SK-N-SH (cell line): ENCODE measurements around the gene ATOSB. TPM values are rescaled to one million over a fixed set of nuclear protein-coding genes. Genes with fewer than 3 reads are reported as not detected.

ENCODE experiments used
- CTCF ChIA-PET: fragments of 300-600, 350-600 bp; formaldehyde crosslinking; extraction: SDS; loops from one replicate; lab custom pipeline; 2021; lab: Yijun Ruan, JAX
- POLR2A ChIA-PET: fragments of 350-600 bp; sonication (Branson Sonifier 250); formaldehyde crosslinking; extraction: SDS; loops from one replicate; lab custom pipeline; 2020; ENCODE audit warnings: antibody characterized with exemption, inconsistent platforms; lab: Yijun Ruan, JAX
- DNase-seq: peaks from one replicate; pipeline ENCODE4 v3.0.0; 2012
- H2AFZ ChIP-seq: fragments of 200-600 bp; sonication (generic); 2 replicates; pipeline ENCODE4 v1.8.1; 2016; ENCODE audit warnings: antibody characterized with exemption, mild to moderate bottlenecking, low read depth
- H3F3A ChIP-seq: fragments of 200-600 bp; sonication (generic); replicated peaks from 2 replicates; pipeline ENCODE3; 2016; ENCODE audit warnings: antibody characterized with exemption, mild to moderate bottlenecking; ENCODE audit not compliant: insufficient read depth
- H3K27ac ChIP-seq, 2 experiments: fragments of 200-500 bp in 1 of 2; fragments of 200-600 bp in 1 of 2; sonication (Bioruptor generic) in 1 of 2; sonication (generic), shearing (Covaris generic) in 1 of 2; 2 replicates each; pipeline versions ENCODE4 v1.5.1 to v1.6.1; 2014 to 2016; ENCODE audit warnings: low read depth in 2 of 2, inconsistent platforms in 1 of 2, low read length in 1 of 2, mild to moderate bottlenecking in 1 of 2, mixed read lengths in 1 of 2
- H3K27me3 ChIP-seq: fragments of 200-600 bp; sonication (generic), shearing (Covaris generic); 2 replicates; pipeline ENCODE4 v1.6.1; 2016; ENCODE audit warnings: mixed run types; ENCODE audit not compliant: insufficient read depth
- H3K36me3 ChIP-seq, 2 experiments: fragments of 200-500 bp in 1 of 2; fragments of 200-600 bp in 1 of 2; sonication (Bioruptor generic) in 1 of 2; sonication (generic) in 1 of 2; replicated peaks in 1 of 2; 2 replicates each; pipeline versions ENCODE3 to v1.5.1; 2014 to 2016; ENCODE audit warnings: low read length in 1 of 2, mild to moderate bottlenecking in 1 of 2; ENCODE audit not compliant: insufficient read depth in 2 of 2, control insufficient read depth in 1 of 2
- H3K4me1 ChIP-seq, 2 experiments: fragments of 200-500 bp in 1 of 2; fragments of 200-600 bp in 1 of 2; sonication (Bioruptor generic) in 1 of 2; sonication (generic), shearing (Covaris generic) in 1 of 2; 2 replicates each; pipeline versions ENCODE4 v1.5.1 to v1.6.1; 2014 to 2016; ENCODE audit warnings: low read depth in 1 of 2, low read length in 1 of 2, mixed run types in 1 of 2; ENCODE audit not compliant: insufficient read depth in 2 of 2, control insufficient read depth in 1 of 2
- H3K4me2 ChIP-seq: fragments of 200-600 bp; sonication (generic), shearing (Covaris generic); 2 replicates; pipeline ENCODE4 v1.6.1; 2017; ENCODE audit warnings: mixed run types
- H3K4me3 ChIP-seq, 2 experiments: fragments of 200-500 bp in 1 of 2; fragments of 200-600 bp in 1 of 2; sonication (Bioruptor generic) in 1 of 2; sonication (generic), shearing (Covaris generic) in 1 of 2; 2 replicates each; pipeline versions ENCODE4 v1.5.1 to v1.8.1; 2014 to 2016; ENCODE audit warnings: low read depth in 2 of 2, inconsistent platforms in 1 of 2, low read length in 1 of 2, mild to moderate bottlenecking in 1 of 2, mixed read lengths in 1 of 2, moderate library complexity in 1 of 2
- H3K79me2 ChIP-seq: fragments of 200-600 bp; sonication (generic); 2 replicates; pipeline ENCODE4 v1.8.1; 2017; ENCODE audit warnings: mild to moderate bottlenecking; ENCODE audit not compliant: insufficient read depth
- H3K9ac ChIP-seq: fragments of 200-600 bp; sonication (generic); 2 replicates; pipeline ENCODE4 v1.6.1; 2017; ENCODE audit warnings: mixed run types
- H3K9me2 ChIP-seq: fragments of 200-600 bp; sonication (generic); 2 replicates; pipeline ENCODE4 v1.6.1; 2017; ENCODE audit warnings: mixed run types
- H3K9me3 ChIP-seq: fragments of 200-600 bp; sonication (generic); 2 replicates; pipeline ENCODE4 v1.6.1; 2017; ENCODE audit warnings: mixed run types, mild to moderate bottlenecking, moderate library complexity
- H4K20me1 ChIP-seq: fragments of 200-600 bp; sonication (generic); 2 replicates; pipeline ENCODE4 v1.6.1; 2017; ENCODE audit warnings: mild to moderate bottlenecking, mixed run types; ENCODE audit not compliant: insufficient read depth
- EZH2phosphoT487 ChIP-seq: fragments of 200-600 bp; sonication (generic); IDR thresholded peaks from 2 replicates; pipeline ENCODE4 v1.6.1; 2017; ENCODE audit warnings: low read depth, mixed run types, mild to moderate bottlenecking, antibody characterized with exemption, moderate library complexity, borderline replicate concordance
- FOSL2 ChIP-seq: IDR thresholded peaks from 2 replicates; pipeline ENCODE4 v1.4.0; 2012; ENCODE audit warnings: low read depth, mild to moderate bottlenecking, moderate library complexity, borderline replicate concordance
- GABPA ChIP-seq: IDR thresholded peaks from 2 replicates; pipeline ENCODE4 v1.4.0; 2012; ENCODE audit warnings: low read depth, mild to moderate bottlenecking
- GATA2 ChIP-seq: sonication (generic); formaldehyde crosslinking; IDR thresholded peaks from 2 replicates; pipeline ENCODE4 v1.5.0; 2020; ENCODE audit warnings: mild to moderate bottlenecking, missing genetic modification reagents
- JUND ChIP-seq: IDR thresholded peaks from 2 replicates; pipeline ENCODE4 v1.4.0; 2012
- MXI1 ChIP-seq: IDR thresholded peaks from 2 replicates; pipeline ENCODE4 v1.6.1; 2012; ENCODE audit warnings: mild to moderate bottlenecking, low read depth, low read length, improper control_type of control experiment
- NRF1 ChIP-seq: IDR thresholded peaks from 2 replicates; pipeline ENCODE4 v1.6.1; 2012; ENCODE audit warnings: low read depth, mild to moderate bottlenecking, low read length
- RAD21 ChIP-seq: IDR thresholded peaks from 2 replicates; pipeline ENCODE4 v1.6.1; 2012; ENCODE audit warnings: mild to moderate bottlenecking, low read length
- RCOR1 ChIP-seq: fragments of 150-350 bp; IDR thresholded peaks from 2 replicates; pipeline ENCODE4 v1.6.1; 2017; ENCODE audit warnings: antibody characterized with exemption, low read length
- RXRA ChIP-seq: IDR thresholded peaks from 2 replicates; pipeline ENCODE4 v1.4.0; 2012; ENCODE audit warnings: low read depth, mild to moderate bottlenecking, borderline replicate concordance
- SIN3A ChIP-seq: IDR thresholded peaks from 2 replicates; pipeline ENCODE4 v1.6.1; 2012; ENCODE audit warnings: low read depth, mild to moderate bottlenecking, low read length, moderate library complexity, borderline replicate concordance
- SMC3 ChIP-seq: IDR thresholded peaks from 2 replicates; pipeline ENCODE4 v1.6.1; 2012; ENCODE audit warnings: low read depth, low read length, improper control_type of control experiment
- TAF1 ChIP-seq: IDR thresholded peaks from 2 replicates; pipeline ENCODE4 v1.6.1; 2012; ENCODE audit warnings: low read depth, mild to moderate bottlenecking, low read length, moderate library complexity, borderline replicate concordance
- TCF12 ChIP-seq: IDR thresholded peaks from 2 replicates; pipeline ENCODE4 v1.4.0; 2012
- WGBS: methylation state at CpG from one replicate; pipeline ENCODE4 v1.1.6; 2017; ENCODE audit warnings: low lambda C conversion rate; 5-methylcytosine and 5-hydroxymethylcytosine counted together
- polyA plus RNA-seq, 3 experiments: library from polyadenylated mRNA; depleted of rRNA; stranded (reverse); fragments of >200 nt; gene quantifications; 2 replicates each; pipeline ENCODE4 v1.2.3, GENCODE V29; 2012
- TF ChIP-seq, protein P1 (sequence below): fragments of 200-600 bp; sonication (generic); IDR thresholded peaks from 2 replicates; pipeline ENCODE4 v1.6.1; 2017; ENCODE audit warnings: antibody characterized with exemption, mild to moderate bottlenecking, moderate library complexity
- TF ChIP-seq, protein P2 (sequence below): IDR thresholded peaks from 2 replicates; pipeline ENCODE4; 2012
- TF ChIP-seq, protein P3 (sequence below): IDR thresholded peaks from 2 replicates; pipeline ENCODE4 v1.6.1; 2012; ENCODE audit warnings: mild to moderate bottlenecking, low read depth, low read length, moderate library complexity

The ATOSB gene
- polyA plus RNA-seq, 1 of the 3 experiments (the other 2 are of a cell fraction): 42.6 TPM

DNA sequence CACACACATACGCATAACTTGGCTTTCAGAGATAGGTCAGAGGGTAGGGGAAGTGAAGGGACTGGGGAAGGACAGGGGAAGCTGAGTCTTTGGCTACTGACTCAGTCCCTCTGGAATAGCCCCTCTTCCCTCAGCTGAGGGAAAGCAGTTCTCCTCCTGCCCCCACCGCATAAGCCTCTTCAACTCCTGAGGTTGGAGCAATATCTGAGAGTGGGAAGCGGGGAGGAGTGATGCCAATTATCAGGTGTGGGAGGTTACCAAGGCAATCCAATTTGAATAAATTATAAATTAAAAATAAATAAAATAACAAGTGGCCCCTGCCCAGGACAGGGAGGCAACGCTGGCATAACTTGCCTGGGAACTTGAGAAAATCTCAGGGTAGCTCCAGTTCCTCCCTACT lies 11.1 kb downstream of the ATOSB start:
- no peak for DNase-seq
- Histone ChIP-seq H3F3A (peaks cover 21% of the 10 kb centered on the region), H3K27ac (peak overlapping the region in 1 of 2 experiments; percentile 94; a peak in 1 of 4 replicates), H3K9me3 (no peaks in the 10 kb centered on the region), H3K4me1 (peaks cover 15 to 25% of the 10 kb centered on the region in 2 experiments; a peak in 3 of 4 replicates), H3K9me2 (no peaks in the 10 kb centered on the region), H3K27me3 (no peaks in the 10 kb centered on the region), H3K36me3 (peaks cover 36 to 70% of the 10 kb centered on the region in 2 experiments), H2AFZ (no peak overlapping the region), H3K4me2 (no peak overlapping the region), H3K9ac (no peak overlapping the region), H3K4me3 (no peak overlapping the region), H4K20me1 (peaks cover 11% of the 10 kb centered on the region; the same call in 1 of the 2 replicates), H3K79me2 (peaks cover 38% of the 10 kb centered on the region)
- 90% methylated on average over 4 of the region's 4 CpGs for WGBS
- CTCF ChIA-PET: interaction anchor here (1.0 to 3.8 kb wide), 3 partner anchors 9 to 12 kb away, joined by 3 to 25 read pairs (median 11); partner anchors contain the start of genes ATOSB and PIGO
- TF ChIP-seq RXRA (no peak), EZH2phosphoT487 (no peak), SMC3 (no peak), NRF1 (no peak), SIN3A (no peak), FOSL2 (no peak), TAF1 (no peak), RAD21 (no peak), TCF12 (no peak), MXI1 (no peak), JUND (no peak), GATA2 (CRISPR knock-in tag) (no peak), RCOR1 (no peak), GABPA (no peak)
- TF ChIP-seq, protein P1, sequence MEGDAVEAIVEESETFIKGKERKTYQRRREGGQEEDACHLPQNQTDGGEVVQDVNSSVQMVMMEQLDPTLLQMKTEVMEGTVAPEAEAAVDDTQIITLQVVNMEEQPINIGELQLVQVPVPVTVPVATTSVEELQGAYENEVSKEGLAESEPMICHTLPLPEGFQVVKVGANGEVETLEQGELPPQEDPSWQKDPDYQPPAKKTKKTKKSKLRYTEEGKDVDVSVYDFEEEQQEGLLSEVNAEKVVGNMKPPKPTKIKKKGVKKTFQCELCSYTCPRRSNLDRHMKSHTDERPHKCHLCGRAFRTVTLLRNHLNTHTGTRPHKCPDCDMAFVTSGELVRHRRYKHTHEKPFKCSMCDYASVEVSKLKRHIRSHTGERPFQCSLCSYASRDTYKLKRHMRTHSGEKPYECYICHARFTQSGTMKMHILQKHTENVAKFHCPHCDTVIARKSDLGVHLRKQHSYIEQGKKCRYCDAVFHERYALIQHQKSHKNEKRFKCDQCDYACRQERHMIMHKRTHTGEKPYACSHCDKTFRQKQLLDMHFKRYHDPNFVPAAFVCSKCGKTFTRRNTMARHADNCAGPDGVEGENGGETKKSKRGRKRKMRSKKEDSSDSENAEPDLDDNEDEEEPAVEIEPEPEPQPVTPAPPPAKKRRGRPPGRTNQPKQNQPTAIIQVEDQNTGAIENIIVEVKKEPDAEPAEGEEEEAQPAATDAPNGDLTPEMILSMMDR: no peak
- TF ChIP-seq, protein P2, sequence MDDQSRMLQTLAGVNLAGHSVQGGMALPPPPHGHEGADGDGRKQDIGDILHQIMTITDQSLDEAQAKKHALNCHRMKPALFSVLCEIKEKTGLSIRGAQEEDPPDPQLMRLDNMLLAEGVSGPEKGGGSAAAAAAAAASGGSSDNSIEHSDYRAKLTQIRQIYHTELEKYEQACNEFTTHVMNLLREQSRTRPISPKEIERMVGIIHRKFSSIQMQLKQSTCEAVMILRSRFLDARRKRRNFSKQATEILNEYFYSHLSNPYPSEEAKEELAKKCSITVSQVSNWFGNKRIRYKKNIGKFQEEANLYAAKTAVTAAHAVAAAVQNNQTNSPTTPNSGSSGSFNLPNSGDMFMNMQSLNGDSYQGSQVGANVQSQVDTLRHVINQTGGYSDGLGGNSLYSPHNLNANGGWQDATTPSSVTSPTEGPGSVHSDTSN: no peak
- TF ChIP-seq, protein P3, sequence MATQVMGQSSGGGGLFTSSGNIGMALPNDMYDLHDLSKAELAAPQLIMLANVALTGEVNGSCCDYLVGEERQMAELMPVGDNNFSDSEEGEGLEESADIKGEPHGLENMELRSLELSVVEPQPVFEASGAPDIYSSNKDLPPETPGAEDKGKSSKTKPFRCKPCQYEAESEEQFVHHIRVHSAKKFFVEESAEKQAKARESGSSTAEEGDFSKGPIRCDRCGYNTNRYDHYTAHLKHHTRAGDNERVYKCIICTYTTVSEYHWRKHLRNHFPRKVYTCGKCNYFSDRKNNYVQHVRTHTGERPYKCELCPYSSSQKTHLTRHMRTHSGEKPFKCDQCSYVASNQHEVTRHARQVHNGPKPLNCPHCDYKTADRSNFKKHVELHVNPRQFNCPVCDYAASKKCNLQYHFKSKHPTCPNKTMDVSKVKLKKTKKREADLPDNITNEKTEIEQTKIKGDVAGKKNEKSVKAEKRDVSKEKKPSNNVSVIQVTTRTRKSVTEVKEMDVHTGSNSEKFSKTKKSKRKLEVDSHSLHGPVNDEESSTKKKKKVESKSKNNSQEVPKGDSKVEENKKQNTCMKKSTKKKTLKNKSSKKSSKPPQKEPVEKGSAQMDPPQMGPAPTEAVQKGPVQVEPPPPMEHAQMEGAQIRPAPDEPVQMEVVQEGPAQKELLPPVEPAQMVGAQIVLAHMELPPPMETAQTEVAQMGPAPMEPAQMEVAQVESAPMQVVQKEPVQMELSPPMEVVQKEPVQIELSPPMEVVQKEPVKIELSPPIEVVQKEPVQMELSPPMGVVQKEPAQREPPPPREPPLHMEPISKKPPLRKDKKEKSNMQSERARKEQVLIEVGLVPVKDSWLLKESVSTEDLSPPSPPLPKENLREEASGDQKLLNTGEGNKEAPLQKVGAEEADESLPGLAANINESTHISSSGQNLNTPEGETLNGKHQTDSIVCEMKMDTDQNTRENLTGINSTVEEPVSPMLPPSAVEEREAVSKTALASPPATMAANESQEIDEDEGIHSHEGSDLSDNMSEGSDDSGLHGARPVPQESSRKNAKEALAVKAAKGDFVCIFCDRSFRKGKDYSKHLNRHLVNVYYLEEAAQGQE: no peak
- POLR2A ChIA-PET: interaction anchor here (2.4 to 4.0 kb wide), 2 partner anchors 10 to 25 kb away, joined by 29 to 35 read pairs; partner anchors contain the start of genes ATOSB and FANCG
